Measurements from ENCODE around the gene PAK2. TPM values are rescaled to one million over a fixed set of nuclear protein-coding genes. Genes with fewer than 3 reads are reported as not detected.
A peak's percentile ranks its signal among the peaks of the same experiment; 100 is the strongest.

PAK2 gene
- polyA plus RNA-seq, 1 of the 3 experiments (the other 2 are of a cell fraction), result 27.9 TPM

- WGBS (ENCODE audit: low lambda C conversion rate), result 97% methylated on average over 8 of the region's 8 CpGs
- Histone ChIP-seq H3K4me3 (ENCODE audit: low read depth in 2 of 2, low read length in 1 of 2) (no peak overlapping the region), H3K4me1 (ENCODE audit: control insufficient read depth in 1 of 2, insufficient read depth in 2 of 2, low read depth in 1 of 2, low read length in 1 of 2) (peaks cover 0 to 44% of the 10 kb centered on the region in 2 experiments), H2AFZ (ENCODE audit: low read depth) (no peak overlapping the region), H3K9me2 (no peaks in the 10 kb centered on the region), H3K36me3 (replicated peaks in 1 of 2; ENCODE audit: control insufficient read depth in 1 of 2, insufficient read depth in 2 of 2, low read length in 1 of 2) (peaks cover 3 to 20% of the 10 kb centered on the region in 2 experiments), H3K9ac (no peak overlapping the region), H3K27me3 (ENCODE audit: insufficient read depth) (no peaks in the 10 kb centered on the region), H3F3A (replicated peaks; ENCODE audit: insufficient read depth) (peaks cover 50% of the 10 kb centered on the region), H3K79me2 (ENCODE audit: insufficient read depth) (peaks cover 93% of the 10 kb centered on the region), H4K20me1 (ENCODE audit: insufficient read depth) (peaks cover 60% of the 10 kb centered on the region), H3K9me3 (no peaks in the 10 kb centered on the region), H3K27ac (ENCODE audit: low read depth in 2 of 2, low read length in 1 of 2) (peak overlapping the region in 1 of 2 experiments; percentile 84; a peak in 1 of 4 replicates), H3K4me2 (0 out of 2 replicates have a peak overlapping the region, but pooled peaks have one; percentile 73)
- DNase-seq, result no peak
- CTCF ChIA-PET, result no interaction called here
- POLR2A ChIA-PET, result no interaction called here
- TF ChIP-seq RAD21 (IDR thresholded peaks at IDR 0.05; ENCODE audit: low read length), result no peak
- TF ChIP-seq ELF1 (IDR thresholded peaks at IDR 0.05), result no peak
- no peak for TF ChIP-seq JUND (IDR thresholded peaks at IDR 0.05)
- TF ChIP-seq EZH2phosphoT487 (IDR thresholded peaks at IDR 0.05; ENCODE audit: borderline replicate concordance, low read depth), result no peak
- TF ChIP-seq TAF1 (IDR thresholded peaks at IDR 0.05; ENCODE audit: borderline replicate concordance, low read depth, low read length), result no peak
- no peak for TF ChIP-seq EP300 (IDR thresholded peaks at IDR 0.05; ENCODE audit: borderline replicate concordance in 1 of 2, low read depth in 1 of 2, low read length in 1 of 2)
- no peak for TF ChIP-seq IRF3 (IDR thresholded peaks at IDR 0.05; ENCODE audit: low read depth, low read length)
- TF ChIP-seq RXRA (IDR thresholded peaks at IDR 0.05; ENCODE audit: borderline replicate concordance, low read depth), result no peak
- TF ChIP-seq SMC3 (IDR thresholded peaks at IDR 0.05; ENCODE audit: low read depth, low read length), result no peak
- no peak for TF ChIP-seq NRF1 (IDR thresholded peaks at IDR 0.05; ENCODE audit: low read depth, low read length)
- no peak for TF ChIP-seq FOXJ3 (CRISPR knock-in tag; IDR thresholded peaks at IDR 0.05)
- no peak for TF ChIP-seq PBX3 (IDR thresholded peaks at IDR 0.05)
- TF ChIP-seq MEF2A (IDR thresholded peaks at IDR 0.05; ENCODE audit: borderline replicate concordance, low read depth), result no peak
- TF ChIP-seq FOSL2 (IDR thresholded peaks at IDR 0.05; ENCODE audit: borderline replicate concordance, low read depth), result no peak
- no peak for TF ChIP-seq MAX (IDR thresholded peaks at IDR 0.05; ENCODE audit: low read depth)
- no peak for TF ChIP-seq MXI1 (IDR thresholded peaks at IDR 0.05; ENCODE audit: low read depth, low read length)
- no peak for TF ChIP-seq FOXM1 (IDR thresholded peaks at IDR 0.05; ENCODE audit: low read depth)
- TF ChIP-seq TCF12 (IDR thresholded peaks at IDR 0.05), result no peak
- TF ChIP-seq RFX5 (IDR thresholded peaks at IDR 0.05; ENCODE audit: low read length), result no peak
These were observed 38.2 kb downstream of the PAK2 start for GRCh38 chr3:196777836-196778235.
